Thyroid gland (tissue), 4 donors: ENCODE measurements around the gene S1PR5.
A peak's percentile ranks its signal among the peaks of the same experiment; 100 is the strongest.

Experiments
- CTCF ChIP-seq, 6 experiments: fragments of 200-600 bp in 3 of 6; fragments of 450-650 bp in 3 of 6; sonication (generic) in 3 of 6; IDR thresholded peaks; one replicate each; pipeline ENCODE4 v1.5.1; 2016 to 2019; ENCODE audit warnings: antibody characterized with exemption in 6 of 6, mild to moderate bottlenecking in 2 of 6, inconsistent platforms in 1 of 6, moderate library complexity in 1 of 6
- POLR2A ChIP-seq, 2 donors: fragments of 450-650 bp; IDR thresholded peaks; one replicate each; pipeline ENCODE4 v1.6.1; 2017; ENCODE audit warnings: antibody characterized with exemption in 2 of 2, mild to moderate bottlenecking in 2 of 2, moderate library complexity in 1 of 2

- peak in 1 of 6 experiments; percentile 4 for TF ChIP-seq CTCF (IDR thresholded peaks at IDR 0.05)
- TF ChIP-seq POLR2A (IDR thresholded peaks at IDR 0.05) = peak; percentile 30 to 78
Measured at GRCh38 chr19:10543420-10544241, 26.4 kb upstream of the S1PR5 start, which contains the start of gene ATG4D.
